GM12878 (cell line): ENCODE results near the gene STARD3. TPM values are rescaled to one million over a fixed set of nuclear protein-coding genes. Genes with fewer than 3 reads are reported as not detected.

Experiments used
- ATAC-seq: fragments of 200-7000 bp; cut with Tn5 transposase; 3 replicates; pipeline ENCODE4 v1.9.1; 2020; ENCODE audit warnings: mild to moderate bottlenecking, moderate library complexity
- BruUV-seq: library from RNA; stranded (reverse); fragments of 400-500 nt; replicated peaks from 2 replicates; lab custom pipeline; 2021; lab: Mats Ljungman, UMichigan
- CTCF ChIA-PET: fragments of 300-600 bp; sonication (Branson Sonifier 250); formaldehyde crosslinking; extraction: SDS; loops from one replicate; lab custom pipeline; 2021; ENCODE audit warnings: inconsistent platforms; lab: Yijun Ruan, JAX
- POLR2A ChIA-PET: fragments of 350-600 bp; formaldehyde crosslinking; extraction: SDS; loops from one replicate; lab custom pipeline; 2021; ENCODE audit warnings: inconsistent platforms; lab: Charles Lee
- RAD21 ChIA-PET: fragments of 300-600 bp; sonication (Branson Sonifier 250); formaldehyde crosslinking; loops from one replicate; lab custom pipeline; 2023; ENCODE audit warnings: antibody characterized with exemption; ENCODE audit not compliant: unreplicated experiment; lab: Charles Lee
- SMC1A ChIA-PET: fragments of 300-600 bp; sonication (Branson Sonifier 250); formaldehyde crosslinking; loops from one replicate; lab custom pipeline; 2023; ENCODE audit not compliant: unreplicated experiment, uncharacterized antibody; lab: Charles Lee
- DNase-seq: peaks from one replicate; pipeline ENCODE4 v3.0.0-alpha.2; 2011; ENCODE audit warnings: low read depth, low spot score
- FAIRE-seq: peaks from 3 replicates; lab custom pipeline; 2011; peaks lifted over from hg19 to GRCh38; lab: Jason Lieb, UNC
- H2AFZ ChIP-seq: 2 replicates; pipeline ENCODE4 v1.6.0; 2011; ENCODE audit warnings: low read depth, low read length, control low read depth; ENCODE audit not compliant: control insufficient read depth
- H3K27ac ChIP-seq: 2 replicates; pipeline ENCODE4 v1.5.1; 2011; ENCODE audit warnings: control low read depth; ENCODE audit not compliant: control insufficient read depth, insufficient read depth
- H3K27me3 ChIP-seq, 2 experiments: replicated peaks in 1 of 2; 2 replicates each; pipeline versions ENCODE4 v1.6.0 to v1.6.1; 2011; ENCODE audit warnings: low read length in 1 of 2; ENCODE audit not compliant: control insufficient read depth in 2 of 2, insufficient read depth in 2 of 2
- H3K36me3 ChIP-seq, 2 experiments: 2 replicates each; pipeline ENCODE4 v1.5.1; 2011; ENCODE audit warnings: low read length in 1 of 2; ENCODE audit not compliant: control insufficient read depth in 2 of 2, insufficient read depth in 2 of 2
- H3K4me1 ChIP-seq: 2 replicates; pipeline ENCODE4 v1.6.1; 2011; ENCODE audit warnings: mild to moderate bottlenecking, low read length, moderate library complexity, mixed read lengths; ENCODE audit not compliant: control insufficient read depth, insufficient read depth
- H3K4me2 ChIP-seq: 2 replicates; pipeline ENCODE4 v1.6.0; 2011; ENCODE audit warnings: control low read depth; ENCODE audit not compliant: control insufficient read depth, insufficient read depth
- H3K4me3 ChIP-seq: fragments of 200-600 bp; sonication (generic); 2 replicates; pipeline ENCODE4 v1.5.1; 2016
- H3K79me2 ChIP-seq: 2 replicates; pipeline ENCODE4 v1.6.0; 2011; ENCODE audit warnings: low read length; ENCODE audit not compliant: control insufficient read depth, insufficient read depth
- H3K9ac ChIP-seq: 2 replicates; pipeline ENCODE4 v1.8.0; 2011; ENCODE audit warnings: low read length, control low read depth, mixed read lengths; ENCODE audit not compliant: control insufficient read depth, insufficient read depth
- H3K9me3 ChIP-seq: replicated peaks from 3 replicates; pipeline ENCODE4 v1.5.1; 2011; ENCODE audit warnings: mild to moderate bottlenecking, low read length; ENCODE audit not compliant: control insufficient read depth, insufficient read depth
- H4K20me1 ChIP-seq: 2 replicates; pipeline ENCODE4 v1.6.0; 2011; ENCODE audit not compliant: control insufficient read depth, insufficient read depth
- BCL3 ChIP-seq: IDR thresholded peaks from 2 replicates; pipeline ENCODE4 v1.6.1; 2011; ENCODE audit warnings: borderline replicate concordance, low read depth, mild to moderate bottlenecking, moderate library complexity, low read length; ENCODE audit not compliant: insufficient read depth, poor library complexity, severe bottlenecking
- CHD2 ChIP-seq: IDR thresholded peaks from 2 replicates; pipeline ENCODE4 v1.6.1; 2011; ENCODE audit warnings: low read depth, low read length, improper control_type of control experiment, borderline replicate concordance
- MEF2B ChIP-seq: fragments of 450-650 bp; IDR thresholded peaks from 2 replicates; pipeline ENCODE4 v1.6.1; 2018; ENCODE audit warnings: mild to moderate bottlenecking, moderate library complexity; ENCODE audit not compliant: partially characterized antibody, poor library complexity, severe bottlenecking
- WGBS: methylation state at CpG from one replicate; pipeline ENCODE4 v1.1.6; 2016; ENCODE audit warnings: low lambda C conversion rate; ENCODE audit not compliant: insufficient replicate concordance, insufficient coverage; ENCODE audit errors: missing lambda C conversion rate; 5-methylcytosine and 5-hydroxymethylcytosine counted together
- in situ Hi-C: fragments of 300-500 bp; cut with MboI; formaldehyde crosslinking; loops from 9 replicates; pipeline ENCODE4 v1.14.3; 2018; ENCODE audit warnings: mixed read lengths
- intact Hi-C: fragments of 100-400 bp; cut with micrococcal nuclease; formaldehyde crosslinking; loops from one replicate; pipeline ENCODE4 v1.14.2; 2022; ENCODE audit not compliant: unreplicated experiment
- polyA plus RNA-seq, 11 experiments: library from polyadenylated mRNA; depleted of rRNA in 4 of 11; unstranded in 6 of 11; stranded (reverse) in 5 of 11; fragments of >200 nt; fragmentation: Nextera tagmentation in 4 of 11; fragmentation: Illumina TruSeq in 1 of 11; extraction: Ambion mirVana in 4 of 11; extraction: Trizol in 1 of 11; gene quantifications; 1 replicate in 1 of 11; 2 replicates in 10 of 11; pipeline versions ENCODE4 v1.2.1 to v1.2.3, GENCODE V29; 2011 to 2016; ENCODE audit warnings: inconsistent platforms in 2 of 11, missing spikeins in 2 of 11, low read depth in 1 of 11
- total RNA-seq, 4 experiments: library from RNA; depleted of rRNA in 3 of 4; stranded (reverse); fragments of >200 nt in 3 of 4; fragmentation: Illumina TruSeq in 1 of 4; extraction: Trizol in 1 of 4; gene quantifications; 2 replicates each; pipeline versions ENCODE4 v1.2.1 to v1.2.3, GENCODE V29; 2013 to 2021

The STARD3 gene
- total and polyA plus RNA-seq, 10 of the 15 experiments (the other 5 are each of a cell fraction or from before 2014, with no cell fraction given) = 0.08 to 62.7 (median 27.5) TPM

- intact Hi-C loops = no loop called here
- SMC1A ChIA-PET = no interaction called here
- POLR2A ChIA-PET = no interaction called here
- no peaks in the 10 kb centered on the region for H4K20me1 ChIP-seq
- WGBS = 8% methylated on average over 23 of the region's 31 CpGs
- DNase-seq = no peak
- H2AFZ ChIP-seq = no peak overlapping the region
- no peak for FAIRE-seq
- CTCF ChIA-PET = interaction anchor here (0.7 kb wide), 1 partner anchor 16 kb away, joined by 3 read pairs; no protein-coding TSS in a partner anchor
- H3K27ac ChIP-seq = no peak overlapping the region
- no peak overlapping the region for H3K9ac ChIP-seq
- no peak for TF ChIP-seq BCL3
- TF ChIP-seq MEF2B = peak; percentile 52
- no peak for TF ChIP-seq CHD2
- no peak overlapping the region for H3K4me3 ChIP-seq
- H3K79me2 ChIP-seq = no peaks in the 10 kb centered on the region
- no peak overlapping the region; the same call in 1 of the 2 replicates for H3K4me2 ChIP-seq
- in situ Hi-C loops = no loop called here
- peaks cover 40 to 45% of the 10 kb centered on the region in 2 experiments for H3K27me3 ChIP-seq
- no peaks in the 10 kb centered on the region for H3K36me3 ChIP-seq
- ATAC-seq = no peak
- no peaks in the 10 kb centered on the region for H3K9me3 ChIP-seq
- BruUV-seq = no TSS peak
- RAD21 ChIA-PET = no interaction called here
- H3K4me1 ChIP-seq = peaks cover 6% of the 10 kb centered on the region; the same call in 1 of the 2 replicates
These were observed 31.9 kb upstream of the STARD3 start for GRCh38 chr17:39604911-39605491.
